Adipocyte (in vitro differentiated cells): ENCODE measurements around the gene NRP2.

ENCODE experiments used
- DNase-seq: peaks from one replicate; pipeline ENCODE4 v3.0.0-alpha.2; 2015; ENCODE audit warnings: low read depth
- H3K27me3 ChIP-seq: replicated peaks from 2 replicates; pipeline ENCODE4 v1.7.0; 2013; ENCODE audit warnings: mild to moderate bottlenecking, low read length, moderate library complexity; ENCODE audit not compliant: control insufficient read depth, insufficient read depth
- H3K36me3 ChIP-seq: 2 replicates; pipeline ENCODE4 v1.7.0; 2013; ENCODE audit warnings: low read length, mild to moderate bottlenecking, moderate library complexity; ENCODE audit not compliant: control insufficient read depth, insufficient read depth, severe bottlenecking
- H3K4me1 ChIP-seq: 2 replicates; pipeline ENCODE4 v1.7.0; 2013; ENCODE audit warnings: mild to moderate bottlenecking, low read length, moderate library complexity; ENCODE audit not compliant: control insufficient read depth, insufficient read depth
- H3K4me3 ChIP-seq: 2 replicates; pipeline ENCODE4 v1.7.0; 2013; ENCODE audit warnings: mild to moderate bottlenecking, low read length, moderate library complexity
- H3K9ac ChIP-seq: 2 replicates; pipeline ENCODE4 v1.7.0; 2013; ENCODE audit warnings: mild to moderate bottlenecking, low read length, moderate library complexity
- H3K9me3 ChIP-seq: 2 replicates; pipeline ENCODE4 v1.7.0; 2013; ENCODE audit warnings: mild to moderate bottlenecking, low read length, moderate library complexity; ENCODE audit not compliant: control insufficient read depth

NRP2 gene

DNA sequence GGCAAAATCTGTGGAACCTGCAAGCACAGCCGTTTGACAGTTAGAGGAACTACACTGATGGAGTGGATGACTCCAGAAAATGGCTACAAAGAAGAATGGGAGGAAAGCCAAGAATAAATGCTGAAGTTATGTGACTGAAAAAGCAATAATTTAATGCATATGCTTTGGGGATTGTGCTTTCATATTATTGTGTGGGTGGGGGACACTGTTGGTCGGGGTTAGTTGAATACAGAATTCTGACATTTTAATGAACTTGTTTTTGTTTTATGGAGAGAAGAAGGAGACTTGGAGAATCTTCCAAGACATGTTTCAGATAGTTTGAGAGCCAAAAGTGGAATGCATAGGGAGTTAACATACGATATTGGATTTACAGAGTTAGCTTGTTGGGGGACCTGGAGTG is 68.5 kb downstream of the NRP2 start:
- peaks cover 23% of the 10 kb centered on the region for H3K4me1 ChIP-seq
- peaks cover 50% of the 10 kb centered on the region for H3K36me3 ChIP-seq
- no peak for DNase-seq
- H3K9ac ChIP-seq, result no peak overlapping the region
- no peaks in the 10 kb centered on the region for H3K9me3 ChIP-seq
- H3K4me3 ChIP-seq, result no peak overlapping the region
- H3K27me3 ChIP-seq, result no peaks in the 10 kb centered on the region

DNA sequence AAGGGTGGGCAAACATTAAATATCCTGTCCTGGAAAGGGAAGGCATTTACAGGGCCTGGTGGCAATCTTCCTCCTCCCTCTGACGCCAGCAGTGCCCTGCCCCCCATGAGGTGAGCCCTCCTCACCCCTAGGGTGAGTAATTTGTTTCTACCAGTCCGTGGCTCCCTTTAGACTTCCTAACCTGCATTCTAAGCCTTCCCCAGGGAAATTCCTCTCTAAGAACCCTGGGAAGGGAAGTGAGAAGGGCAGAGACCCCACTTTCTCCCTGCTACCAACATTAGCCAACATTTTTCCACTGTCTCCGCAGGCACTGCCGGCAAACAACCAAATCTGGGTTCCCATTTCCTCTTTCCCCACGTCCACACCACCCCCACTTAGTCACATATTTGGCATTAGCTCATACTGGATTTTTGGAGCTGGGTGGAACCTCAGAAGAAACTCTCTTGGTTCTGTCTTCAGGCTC is 69.3 kb downstream of the NRP2 start:
- peaks cover 44% of the 10 kb centered on the region for H3K36me3 ChIP-seq

DNA sequence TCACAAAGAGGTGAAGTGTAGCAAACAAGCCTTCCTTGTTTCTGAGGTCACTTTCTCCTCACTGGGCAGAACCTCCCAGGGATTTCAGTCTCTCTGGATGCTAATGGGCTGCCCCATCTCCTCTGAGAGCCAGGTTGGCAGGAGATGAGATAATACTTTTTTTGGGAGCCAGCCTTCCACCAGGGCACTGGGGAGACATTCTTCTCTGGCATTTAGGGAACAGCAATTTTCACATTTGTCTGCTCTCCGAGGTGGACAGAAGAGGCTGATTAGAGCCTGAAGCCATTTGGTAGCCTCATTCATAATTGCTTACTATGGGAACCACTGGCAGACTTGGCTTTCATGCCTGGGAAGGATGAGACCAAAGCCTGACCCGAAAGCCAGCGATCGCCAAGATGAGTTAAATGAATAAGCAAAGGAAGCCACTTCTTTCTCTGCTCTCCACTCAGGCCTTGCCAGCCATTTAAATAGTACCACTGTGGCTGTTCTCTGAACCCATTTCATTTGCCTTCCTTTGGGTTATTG is 70.1 kb downstream of the NRP2 start:
- Histone ChIP-seq H3K9ac (no peak overlapping the region), H3K27me3 (no peaks in the 10 kb centered on the region), H3K4me3 (no peak overlapping the region), H3K9me3 (no peaks in the 10 kb centered on the region), H3K4me1 (peaks cover 38% of the 10 kb centered on the region), H3K36me3 (peaks cover 37% of the 10 kb centered on the region)
- no peak for DNase-seq

More for the DNA sequence above, 69.3 kb downstream of the NRP2 start:
- H3K4me1 ChIP-seq, result peaks cover 31% of the 10 kb centered on the region
- DNase-seq, result no peak
- H3K9me3 ChIP-seq, result no peaks in the 10 kb centered on the region
- H3K27me3 ChIP-seq, result no peaks in the 10 kb centered on the region
- no peak overlapping the region for H3K9ac ChIP-seq
- H3K4me3 ChIP-seq, result no peak overlapping the region

DNA sequence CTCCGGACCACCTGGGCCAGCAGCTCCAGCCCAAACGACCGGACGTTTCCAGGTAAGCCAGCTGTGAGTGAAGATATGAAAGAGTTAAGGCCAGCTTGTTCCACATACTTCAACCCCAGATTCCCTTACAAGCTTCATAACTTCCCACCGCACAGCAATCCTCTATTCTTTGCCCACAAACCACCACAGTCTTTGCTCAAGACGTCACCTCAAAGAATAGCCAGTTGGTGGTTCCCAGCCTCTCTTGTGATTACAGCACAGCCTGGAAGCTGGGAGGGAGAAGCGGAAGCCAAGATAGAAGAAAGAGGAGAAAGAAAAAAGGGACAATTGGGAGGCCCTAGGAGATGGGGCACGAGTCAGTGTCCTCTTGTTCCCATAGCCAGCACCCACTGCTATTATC is 70.6 kb downstream of the NRP2 start:
- H3K27me3 ChIP-seq, result no peaks in the 10 kb centered on the region
- DNase-seq, result no peak
- H3K36me3 ChIP-seq, result peaks cover 31% of the 10 kb centered on the region

DNA sequence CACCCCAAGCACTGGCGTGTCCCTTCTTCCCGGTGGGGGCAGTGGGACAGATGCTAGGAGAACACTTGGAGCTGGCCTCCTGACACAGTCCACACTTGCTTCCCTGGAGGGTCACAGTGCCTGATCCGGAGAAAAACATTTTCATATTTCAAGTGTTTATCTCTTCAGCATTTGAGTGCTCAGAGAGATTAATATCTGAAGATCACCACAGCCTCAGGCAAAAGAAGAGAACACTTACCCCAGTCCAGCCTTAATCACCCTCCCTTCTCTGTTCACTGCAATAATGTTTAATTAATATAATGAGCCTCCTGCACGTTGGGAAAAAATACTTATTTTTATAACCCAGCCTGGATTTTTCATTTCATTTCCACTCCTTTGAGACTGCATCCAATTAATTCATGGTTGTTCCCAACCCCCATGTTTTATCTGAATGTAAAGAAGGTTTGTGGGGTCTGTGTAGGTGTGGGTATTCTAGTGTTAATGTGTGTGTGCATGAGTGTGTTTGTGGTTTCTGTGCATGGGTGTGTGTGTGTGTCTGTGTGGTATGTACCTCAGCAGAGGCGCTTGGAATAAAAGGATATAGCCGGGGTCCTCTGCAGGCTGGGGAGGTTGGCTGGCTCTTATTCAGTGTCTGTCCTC is 72.1 kb downstream of the NRP2 start:
- H3K4me1 ChIP-seq, result peaks cover 48% of the 10 kb centered on the region
- H3K9me3 ChIP-seq, result no peaks in the 10 kb centered on the region
- H3K36me3 ChIP-seq, result peaks cover 30% of the 10 kb centered on the region
- H3K9ac ChIP-seq, result peak overlapping the region; percentile 33
- DNase-seq, result no peak
- no peaks in the 10 kb centered on the region for H3K27me3 ChIP-seq
- H3K4me3 ChIP-seq, result peak overlapping the region; percentile 32

More for the DNA sequence above, 70.6 kb downstream of the NRP2 start:
- Histone ChIP-seq H3K4me3 (no peak overlapping the region), H3K4me1 (peaks cover 44% of the 10 kb centered on the region), H3K9me3 (no peaks in the 10 kb centered on the region), H3K9ac (no peak overlapping the region)

DNA sequence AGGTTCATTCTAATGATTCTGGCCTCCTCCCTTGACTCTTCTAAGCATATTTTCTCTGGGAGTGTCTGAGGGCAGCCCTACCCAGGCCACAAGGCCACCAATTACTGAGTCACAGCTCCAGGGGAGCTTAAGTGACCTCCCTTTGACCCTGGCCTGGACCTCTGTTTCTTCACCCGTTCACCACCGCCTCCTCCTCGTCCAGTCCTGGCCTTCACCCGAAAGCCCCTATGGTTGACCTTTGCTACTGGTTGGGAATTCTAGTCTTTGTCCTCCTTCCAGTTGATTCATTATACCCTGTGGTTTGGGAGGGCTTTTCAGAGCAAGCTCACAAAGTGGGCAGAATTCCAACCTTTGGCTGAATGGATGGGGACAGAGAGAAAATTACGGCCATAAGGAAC is 72.6 kb downstream of the NRP2 start:
- H3K36me3 ChIP-seq, result peaks cover 26% of the 10 kb centered on the region
- peak overlapping the region; percentile 32 for H3K4me3 ChIP-seq
- H3K9ac ChIP-seq, result peak overlapping the region; percentile 68
- peak; percentile 48 for DNase-seq
- no peaks in the 10 kb centered on the region for H3K27me3 ChIP-seq
- peaks cover 48% of the 10 kb centered on the region for H3K4me1 ChIP-seq
- no peaks in the 10 kb centered on the region for H3K9me3 ChIP-seq

DNA sequence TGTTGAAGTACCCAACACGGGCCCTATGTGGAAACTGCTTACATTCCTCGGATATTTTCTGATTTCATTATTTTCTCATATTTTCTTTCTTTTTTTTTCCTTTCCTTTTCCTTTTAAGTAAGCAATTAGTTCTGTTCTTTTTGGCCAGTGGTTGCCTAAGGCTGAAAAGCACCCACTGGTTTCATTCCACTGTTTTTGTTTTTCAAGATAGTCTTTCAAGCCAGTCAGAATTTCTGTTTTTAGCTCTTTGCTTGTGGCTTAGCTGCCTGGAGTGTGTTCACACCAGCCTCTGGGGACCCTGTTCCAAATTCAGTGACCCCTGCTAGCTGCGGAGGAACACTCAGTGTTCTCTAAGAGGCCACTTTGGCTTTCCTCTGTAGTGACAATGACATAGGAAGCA is 73.6 kb downstream of the NRP2 start:
- peak; percentile 77 for DNase-seq
- H3K9me3 ChIP-seq, result no peaks in the 10 kb centered on the region
- peak overlapping the region; percentile 68 for H3K9ac ChIP-seq
- peaks cover 48% of the 10 kb centered on the region for H3K4me1 ChIP-seq
- H3K27me3 ChIP-seq, result no peaks in the 10 kb centered on the region
- no peak overlapping the region for H3K4me3 ChIP-seq
- peaks cover 24% of the 10 kb centered on the region for H3K36me3 ChIP-seq

DNA sequence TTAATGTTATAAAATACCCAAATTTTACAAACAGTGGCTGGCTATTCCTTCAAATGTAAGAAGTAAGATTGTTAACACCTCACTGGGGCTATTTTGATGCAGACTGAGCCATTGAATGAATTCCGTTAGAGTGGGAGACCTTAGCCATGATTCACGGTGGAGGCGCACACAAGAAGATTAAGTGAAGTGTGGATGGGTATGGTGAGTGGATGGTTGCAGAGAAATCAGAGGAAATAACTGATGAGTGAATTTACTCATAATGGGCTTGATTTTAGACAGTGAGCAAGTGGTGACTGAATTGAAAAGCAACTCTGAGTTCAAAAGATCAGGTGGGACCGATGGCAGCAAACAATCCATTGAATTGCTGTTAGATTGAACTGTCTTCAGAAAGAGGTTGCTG is 75.0 kb downstream of the NRP2 start:
- no peaks in the 10 kb centered on the region for H3K9me3 ChIP-seq
- H3K9ac ChIP-seq, result no peak overlapping the region
- H3K36me3 ChIP-seq, result peaks cover 21% of the 10 kb centered on the region
- peaks cover 44% of the 10 kb centered on the region for H3K4me1 ChIP-seq
- no peak for DNase-seq
- no peak overlapping the region for H3K4me3 ChIP-seq
- no peaks in the 10 kb centered on the region for H3K27me3 ChIP-seq

DNA sequence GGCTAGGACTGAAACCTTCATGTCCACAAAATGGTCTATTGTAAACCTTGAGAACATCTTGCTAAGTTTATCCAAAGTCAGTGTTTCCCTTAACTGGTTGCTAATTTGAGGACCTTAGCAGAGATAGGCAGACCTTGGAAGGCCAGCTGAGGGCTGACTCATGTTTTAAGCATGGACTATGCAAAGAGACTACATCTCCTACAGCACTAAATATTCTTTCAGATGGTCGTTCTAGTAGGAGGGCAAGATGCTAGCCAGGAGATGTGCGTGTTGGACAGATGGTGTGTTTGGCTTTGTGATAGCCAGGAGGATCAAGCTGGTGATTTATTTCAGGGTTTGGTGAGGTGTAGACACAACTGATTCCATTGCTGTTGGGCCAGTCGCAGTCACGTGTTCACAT is 75.8 kb downstream of the NRP2 start:
- Histone ChIP-seq H3K4me3 (no peak overlapping the region), H3K36me3 (peaks cover 15% of the 10 kb centered on the region), H3K9ac (no peak overlapping the region), H3K27me3 (no peaks in the 10 kb centered on the region), H3K9me3 (no peaks in the 10 kb centered on the region), H3K4me1 (peaks cover 44% of the 10 kb centered on the region)
- DNase-seq, result peak; percentile 70

DNA sequence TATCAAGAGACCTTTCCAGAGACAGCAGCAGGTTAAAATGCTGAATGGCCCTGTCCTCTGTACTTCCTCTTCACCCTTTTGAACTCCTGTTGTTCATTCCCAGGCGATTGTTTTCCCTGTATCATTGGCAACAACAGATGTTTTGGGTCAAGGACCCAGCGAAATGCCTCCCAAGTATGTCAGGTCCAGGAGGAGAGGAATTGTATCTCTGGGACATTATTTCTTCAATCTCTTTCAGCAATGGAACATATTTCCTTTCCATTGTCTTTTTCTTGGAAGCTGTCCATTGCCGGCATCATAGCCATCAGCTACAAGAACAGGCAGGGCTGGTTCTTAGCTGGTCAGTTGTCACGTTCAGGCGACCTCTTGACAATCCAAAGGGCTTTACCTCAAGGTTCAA is 76.2 kb downstream of the NRP2 start:
- DNase-seq, result no peak
- H3K4me1 ChIP-seq, result peaks cover 44% of the 10 kb centered on the region

DNA sequence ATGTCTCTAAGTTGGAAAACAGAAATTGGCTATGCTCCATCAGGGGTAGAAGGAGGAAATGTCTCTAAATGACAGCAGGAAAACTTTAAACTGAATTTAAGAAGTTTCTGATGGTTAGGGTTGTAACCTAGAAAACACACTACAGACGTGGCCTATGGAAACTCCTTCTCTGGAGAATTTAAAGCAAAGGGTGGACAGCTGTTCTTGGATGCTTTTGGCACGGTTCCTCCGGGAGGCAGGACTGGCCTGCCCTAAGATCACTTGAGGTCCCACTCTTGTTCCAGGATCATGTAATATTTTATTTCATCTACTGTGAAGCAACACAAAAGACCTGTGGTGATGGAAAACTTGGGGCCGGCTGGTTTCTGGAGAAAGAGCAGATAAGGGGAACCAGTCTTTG is 77.0 kb downstream of the NRP2 start:
- DNase-seq, result no peak
- H3K4me3 ChIP-seq, result no peak overlapping the region
- peaks cover 40% of the 10 kb centered on the region for H3K4me1 ChIP-seq
- no peaks in the 10 kb centered on the region for H3K9me3 ChIP-seq
- peaks cover 11% of the 10 kb centered on the region for H3K36me3 ChIP-seq
- H3K9ac ChIP-seq, result no peak overlapping the region
- no peaks in the 10 kb centered on the region for H3K27me3 ChIP-seq

More for the DNA sequence above, 76.2 kb downstream of the NRP2 start:
- Histone ChIP-seq H3K36me3 (peaks cover 11% of the 10 kb centered on the region), H3K9me3 (no peaks in the 10 kb centered on the region), H3K27me3 (no peaks in the 10 kb centered on the region), H3K4me3 (no peak overlapping the region), H3K9ac (no peak overlapping the region)

DNA sequence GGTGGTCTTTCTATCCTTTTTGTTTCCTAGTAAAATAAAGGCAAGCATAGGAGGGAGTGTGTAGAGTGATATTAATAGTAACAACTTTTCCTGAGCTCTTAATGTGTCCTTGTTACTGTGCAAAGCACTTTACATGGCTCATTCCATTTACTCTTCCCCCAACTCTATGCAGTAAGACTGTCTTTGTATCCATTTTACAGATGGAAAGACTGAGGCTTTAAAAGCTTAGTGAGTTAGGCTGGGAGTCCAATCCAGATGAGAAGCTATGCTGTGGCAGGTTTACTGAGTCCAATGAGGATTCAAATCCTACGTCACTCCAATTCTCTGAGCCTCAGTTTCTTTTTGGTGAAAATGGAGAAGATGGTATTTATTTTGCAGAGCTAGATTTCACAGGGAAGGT is 77.4 kb downstream of the NRP2 start:
- Histone ChIP-seq H3K9me3 (no peaks in the 10 kb centered on the region), H3K36me3 (peaks cover 11% of the 10 kb centered on the region), H3K27me3 (no peaks in the 10 kb centered on the region), H3K4me3 (no peak overlapping the region), H3K4me1 (peaks cover 35% of the 10 kb centered on the region), H3K9ac (no peak overlapping the region)
- no peak for DNase-seq
